ENCODE data around the gene SFMBT2.

SFMBT2 gene

GRCh38 chr10:7364474-7364873, 46.4 kb downstream of the SFMBT2 start:
- DNase-seq (ENCODE audit: low spot score), result no peak

- DNase-seq (ENCODE audit: low spot score), result no peak
Observed at GRCh38 chr10:7363700-7364099, 47.1 kb downstream of the SFMBT2 start.

GRCh38 chr10:7362471-7362870, 48.4 kb downstream of the SFMBT2 start:
- no peak for DNase-seq (ENCODE audit: low spot score)

GRCh38 chr10:7361316-7361715, 49.5 kb downstream of the SFMBT2 start:
- no peak for DNase-seq (ENCODE audit: low spot score)

- no peak for DNase-seq (ENCODE audit: low spot score)
Observed at GRCh38 chr10:7359954-7360353, 50.9 kb downstream of the SFMBT2 start.

GRCh38 chr10:7359356-7359755, 51.5 kb downstream of the SFMBT2 start:
- DNase-seq (ENCODE audit: low spot score), result no peak

- no peak for DNase-seq (ENCODE audit: low spot score)
Observed at GRCh38 chr10:7357193-7357592, 53.6 kb downstream of the SFMBT2 start.

- peak; percentile 37 for DNase-seq (ENCODE audit: low spot score)
Observed at GRCh38 chr10:7354330-7355047, 56.3 kb downstream of the SFMBT2 start.

- no peak for DNase-seq (ENCODE audit: low spot score)
Observed at GRCh38 chr10:7351894-7352293, 58.9 kb downstream of the SFMBT2 start.

- DNase-seq (ENCODE audit: low spot score), result no peak
Observed at GRCh38 chr10:7350541-7351195, 60.2 kb downstream of the SFMBT2 start.

GRCh38 chr10:7345717-7346116, 65.1 kb downstream of the SFMBT2 start:
- DNase-seq (ENCODE audit: low spot score), result no peak

GRCh38 chr10:7343040-7343439, 67.8 kb downstream of the SFMBT2 start:
- no peak for DNase-seq (ENCODE audit: low spot score)

GRCh38 chr10:7340179-7340874, 70.5 kb downstream of the SFMBT2 start:
- DNase-seq (ENCODE audit: low spot score), result no peak

GRCh38 chr10:7339510-7339909, 71.3 kb downstream of the SFMBT2 start:
- DNase-seq (ENCODE audit: low spot score), result no peak

GRCh38 chr10:7338469-7338868, 72.4 kb downstream of the SFMBT2 start:
- DNase-seq (ENCODE audit: low spot score), result no peak

- DNase-seq (ENCODE audit: low spot score), result no peak
Observed at GRCh38 chr10:7337431-7338171, 73.2 kb downstream of the SFMBT2 start.

GRCh38 chr10:7335977-7336376, 74.9 kb downstream of the SFMBT2 start:
- no peak for DNase-seq (ENCODE audit: low spot score)

- DNase-seq (ENCODE audit: low spot score), result no peak
Observed at GRCh38 chr10:7334642-7334964, 76.2 kb downstream of the SFMBT2 start.

- DNase-seq (ENCODE audit: low spot score), result no peak
Observed at GRCh38 chr10:7333961-7334641, 76.7 kb downstream of the SFMBT2 start.

GRCh38 chr10:7329219-7329618, 81.6 kb downstream of the SFMBT2 start:
- DNase-seq (ENCODE audit: low spot score), result no peak

GRCh38 chr10:7327885-7328284, 82.9 kb downstream of the SFMBT2 start:
- no peak for DNase-seq (ENCODE audit: low spot score)

GRCh38 chr10:7322623-7323022, 88.2 kb downstream of the SFMBT2 start:
- no peak for DNase-seq (ENCODE audit: low spot score)
